Activated CD4-positive, alpha-beta T cell treated with anti-CD3 and anti-CD28 coated beads, Interleukin-2, amount 50 U/mL, for 24 hours (primary cell): ENCODE results near the gene ERCC3.
"Not testable (repeated sequence)": the region's sequence is repeated elsewhere in the genome, so short reads cannot be mapped to it uniquely, and the experiment has no call there.

Source experiments
- DNase-seq, 2 donors: peaks; one replicate each; pipeline ENCODE4 v3.0.0-alpha.2; 2020; ENCODE audit warnings: low read depth in 1 of 2, low spot score in 1 of 2

ERCC3 gene

DNA sequence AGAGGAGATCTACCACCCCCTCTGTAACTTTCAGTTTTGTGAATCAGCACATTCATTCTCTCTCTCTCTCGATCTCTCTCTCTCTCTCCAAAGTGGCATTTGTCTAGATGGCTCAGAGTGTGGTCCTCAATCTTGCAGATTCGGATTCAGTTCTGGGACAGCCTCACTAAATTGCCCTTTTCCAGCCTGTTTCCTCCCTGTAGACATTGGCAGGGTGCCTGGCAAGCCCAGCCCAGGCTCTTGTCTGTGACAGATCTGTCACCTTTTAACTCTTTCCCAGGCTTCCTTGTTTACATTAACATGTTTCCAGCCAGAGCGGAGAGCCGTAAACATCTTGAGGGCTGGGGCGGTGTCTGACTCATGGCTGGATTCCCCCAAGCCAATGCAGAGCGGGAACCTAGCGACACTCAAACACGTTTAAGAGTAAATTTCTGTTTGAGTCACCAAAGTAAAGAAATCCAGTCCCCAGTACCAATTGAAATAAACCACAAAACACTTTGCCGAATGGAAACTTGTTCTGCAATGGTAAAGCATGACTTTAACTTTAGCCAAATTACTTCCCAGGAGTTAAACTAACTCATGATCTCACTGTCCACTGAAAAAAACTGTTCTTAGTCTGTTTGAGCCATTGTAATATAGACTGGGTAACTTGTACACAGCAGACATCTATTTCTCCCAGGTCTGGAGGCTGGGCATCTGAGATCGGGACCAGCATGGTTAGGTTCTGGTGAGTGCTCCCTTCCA, 67.3 kb downstream of the ERCC3 start:
- DNase-seq, result peak in 1 of 2 donors; percentile 33

DNA sequence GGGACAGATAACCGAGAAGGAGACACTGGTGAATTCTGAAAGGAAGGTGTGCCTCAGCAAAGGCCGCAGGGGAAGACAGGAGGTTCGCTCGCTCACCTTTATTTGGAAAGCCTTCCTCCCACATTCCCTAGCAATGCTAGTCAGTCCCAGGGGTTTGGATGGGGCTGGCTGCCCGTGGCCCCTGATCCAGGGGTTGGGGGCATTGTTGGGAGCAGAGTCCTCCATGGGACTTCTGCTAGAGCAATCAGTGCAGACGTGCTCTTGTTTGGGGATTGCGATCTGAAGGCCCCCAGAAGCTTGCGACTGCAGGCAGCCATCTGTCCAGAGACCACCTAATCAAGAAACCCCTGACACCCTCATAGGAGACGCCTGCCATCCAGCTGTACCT, 67.8 kb downstream of the ERCC3 start:
- DNase-seq, result no peak

DNA sequence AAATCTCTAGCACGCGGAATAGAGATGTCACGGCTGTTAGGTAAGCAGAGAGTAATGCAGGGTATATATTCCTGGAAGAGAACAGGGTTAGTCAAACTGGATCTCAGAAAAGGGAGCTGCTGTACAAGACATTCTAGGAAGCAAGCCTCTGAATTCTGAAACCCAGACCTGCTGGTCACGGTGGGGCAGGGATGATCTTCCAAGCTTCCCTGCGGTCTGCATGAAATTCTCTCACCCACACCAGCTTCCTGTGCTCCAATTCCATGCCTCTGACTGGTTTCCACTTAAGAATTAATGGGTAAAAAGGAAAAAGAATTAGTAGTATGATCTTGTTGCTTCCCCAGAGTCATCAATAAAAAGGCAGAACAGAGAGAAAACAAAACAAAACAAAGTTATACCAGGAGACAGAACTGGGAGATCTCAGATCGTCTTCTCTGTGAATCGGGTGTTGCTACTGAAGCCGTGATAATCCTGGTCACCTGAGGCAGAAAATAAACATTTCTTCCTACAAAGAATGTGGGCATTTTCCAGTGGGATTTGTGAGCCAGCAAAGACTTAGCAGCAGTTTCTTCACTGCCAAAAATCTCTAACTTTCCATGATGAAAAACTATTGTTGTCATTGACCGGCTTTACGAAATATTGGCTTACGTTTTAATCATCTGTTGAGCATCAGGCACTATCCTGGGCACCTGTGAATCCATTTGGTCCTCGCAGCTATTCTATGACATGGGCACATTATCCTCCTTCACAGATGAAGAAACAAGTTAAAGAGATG, 68.6 kb downstream of the ERCC3 start:
- no peak for DNase-seq

DNA sequence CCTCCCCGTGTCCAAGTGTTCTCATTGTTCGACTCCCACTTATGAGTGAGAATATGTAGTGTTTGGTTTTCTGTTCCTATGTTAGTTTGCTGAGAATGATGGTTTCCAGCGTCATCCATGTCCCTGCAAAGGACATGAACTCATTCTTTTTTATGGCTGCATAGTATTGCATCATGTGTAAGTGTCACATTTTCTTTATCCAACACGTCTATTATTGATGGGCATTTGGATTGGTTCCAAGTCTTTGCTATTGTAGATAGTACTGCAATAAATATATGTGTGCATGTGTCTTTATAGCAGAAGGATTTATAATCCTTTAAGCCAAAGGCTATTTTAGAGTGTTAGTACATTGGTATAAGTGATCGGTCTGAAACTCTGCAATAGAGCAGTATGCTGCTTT, 69.8 kb downstream of the ERCC3 start:
- DNase-seq, result not testable (repeated sequence)

DNA sequence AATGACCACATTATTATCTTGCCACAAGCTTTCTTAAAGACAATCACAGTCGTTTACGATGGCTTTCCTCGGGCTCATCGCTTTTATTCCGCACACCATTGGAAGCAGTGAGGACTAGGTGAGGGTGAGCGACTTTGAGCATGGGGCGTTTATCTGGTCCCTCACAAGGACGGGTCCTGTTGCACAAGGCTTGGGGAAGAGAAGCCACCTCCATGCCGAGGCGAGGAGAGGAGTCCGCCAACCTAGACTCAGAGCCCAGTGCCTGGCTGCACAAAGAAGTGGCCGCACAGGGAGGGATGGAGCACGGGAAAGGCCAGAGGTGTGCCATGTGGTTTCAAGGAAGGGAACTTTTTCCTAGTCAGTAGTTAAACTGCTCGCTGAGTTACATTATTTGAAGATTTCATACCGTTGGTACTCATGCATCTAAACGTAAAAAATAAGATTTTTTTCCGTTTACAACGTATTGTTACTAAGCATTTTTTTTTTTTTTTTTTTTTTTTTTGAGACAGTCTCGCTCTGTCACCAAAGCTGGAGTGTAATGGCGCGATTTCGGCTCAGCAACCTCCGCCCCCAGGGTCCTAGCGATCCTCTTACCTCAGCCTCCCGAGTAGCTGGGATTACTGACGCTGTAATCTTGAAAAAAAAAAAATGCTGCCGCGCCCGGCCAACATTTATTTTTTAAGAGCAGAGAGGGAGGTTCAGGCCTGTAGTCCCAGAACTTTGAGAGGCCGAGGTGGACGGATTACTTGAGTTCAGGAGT, 73.0 kb downstream of the ERCC3 start:
- DNase-seq, result no peak

DNA sequence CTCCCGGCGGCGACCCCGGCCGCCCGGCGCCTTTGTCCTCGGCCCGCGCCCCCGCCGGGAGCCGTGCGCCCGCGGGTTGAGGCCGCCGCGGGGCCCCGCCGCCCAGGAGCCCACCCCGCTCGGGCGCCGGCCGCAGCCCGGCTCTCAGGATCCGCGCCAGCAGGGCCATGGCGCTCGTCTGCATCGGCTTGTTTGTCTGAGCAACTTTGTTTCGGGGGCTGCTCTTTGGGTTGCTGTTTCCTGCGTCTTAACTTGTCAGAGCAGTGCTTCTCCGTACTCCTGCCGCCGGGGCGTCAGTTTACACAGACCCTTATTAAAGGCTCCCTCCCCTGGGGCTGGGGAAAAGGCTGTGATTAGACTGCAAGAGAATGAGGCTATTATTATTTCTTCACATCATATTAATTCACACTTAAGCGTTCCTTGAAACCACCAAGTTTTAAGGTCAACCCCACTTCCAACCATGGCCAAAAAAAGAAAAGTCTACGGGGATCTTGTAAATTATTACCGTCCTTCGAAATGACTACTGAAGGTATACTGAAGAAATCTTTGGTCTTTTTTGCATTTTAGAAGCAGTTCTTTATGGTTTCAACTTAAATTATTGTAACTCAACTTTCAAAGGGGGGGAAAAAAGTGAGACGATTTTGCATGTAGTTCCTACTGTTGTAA, 73.7 kb downstream of the ERCC3 start, which contains the start of gene CYP27C1:
Gene CYP27C1, minus strand, starts transcription at position 198 of the 666 bp plus-strand sequence. Its CDS starts 29 bp downstream, at position 169.
- no peak for DNase-seq

DNA sequence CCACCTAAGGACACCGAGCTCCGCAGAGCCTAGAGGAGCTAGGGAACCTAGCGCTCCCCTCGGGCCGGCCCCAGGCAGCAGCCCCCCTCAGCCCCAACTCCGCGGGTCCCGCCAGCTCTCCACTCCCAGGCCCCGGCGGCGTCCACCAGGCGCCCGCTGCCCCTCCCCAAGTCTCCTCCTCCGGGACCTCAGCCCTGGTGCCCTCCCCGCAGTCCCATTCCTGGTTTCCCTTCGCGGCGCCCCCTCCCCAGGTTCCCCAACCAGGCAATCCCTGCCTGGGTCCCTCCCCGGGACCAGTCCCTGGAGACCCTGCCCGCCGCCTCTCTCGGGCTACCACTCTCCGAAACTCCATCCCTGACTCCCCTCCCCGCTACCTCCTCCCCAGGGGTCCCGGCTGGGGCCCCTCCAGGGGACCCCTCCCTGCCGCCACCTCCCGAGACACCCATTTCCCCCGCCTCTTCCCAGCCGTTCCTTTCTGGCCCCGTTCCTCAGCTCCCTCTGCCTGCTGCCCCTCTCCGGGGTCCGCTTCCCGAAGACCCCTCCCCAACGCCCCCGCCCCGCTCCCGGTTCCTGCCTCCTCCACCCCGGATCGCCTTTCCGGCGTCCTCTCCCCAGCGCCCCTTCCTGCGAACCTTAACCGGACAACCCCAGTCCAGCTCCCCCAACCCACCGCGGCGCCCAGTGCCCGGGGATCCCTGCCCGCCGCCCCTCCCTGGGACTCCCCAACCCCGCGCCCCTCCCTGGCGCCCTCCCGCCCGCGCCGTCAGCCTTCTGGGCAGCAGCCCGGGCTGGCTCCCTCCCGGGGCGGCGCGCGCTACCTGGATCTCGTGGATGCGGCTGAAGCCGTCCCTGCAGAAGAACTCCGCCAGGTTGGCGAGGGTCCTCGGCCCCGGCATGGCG, 74.5 kb downstream of the ERCC3 start:
- no peak for DNase-seq

DNA sequence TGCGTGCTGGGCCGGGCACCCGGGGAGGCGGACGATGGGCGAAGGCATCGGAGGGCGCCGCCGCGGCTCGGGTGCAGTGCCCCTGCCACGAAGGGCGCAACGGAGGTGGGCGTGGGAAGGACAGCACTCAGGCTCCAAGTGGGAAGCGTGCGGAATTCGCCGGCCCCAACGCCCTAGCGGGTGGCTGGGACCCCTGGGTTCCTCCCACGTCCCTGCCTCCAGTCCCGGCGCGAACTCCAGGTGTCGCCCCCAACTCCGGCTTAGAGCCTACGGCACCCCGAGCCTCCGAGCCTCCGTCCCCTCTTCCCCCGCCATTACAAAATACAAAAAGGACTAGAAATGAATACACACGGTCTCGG, 75.2 kb downstream of the ERCC3 start:
- no peak for DNase-seq

DNA sequence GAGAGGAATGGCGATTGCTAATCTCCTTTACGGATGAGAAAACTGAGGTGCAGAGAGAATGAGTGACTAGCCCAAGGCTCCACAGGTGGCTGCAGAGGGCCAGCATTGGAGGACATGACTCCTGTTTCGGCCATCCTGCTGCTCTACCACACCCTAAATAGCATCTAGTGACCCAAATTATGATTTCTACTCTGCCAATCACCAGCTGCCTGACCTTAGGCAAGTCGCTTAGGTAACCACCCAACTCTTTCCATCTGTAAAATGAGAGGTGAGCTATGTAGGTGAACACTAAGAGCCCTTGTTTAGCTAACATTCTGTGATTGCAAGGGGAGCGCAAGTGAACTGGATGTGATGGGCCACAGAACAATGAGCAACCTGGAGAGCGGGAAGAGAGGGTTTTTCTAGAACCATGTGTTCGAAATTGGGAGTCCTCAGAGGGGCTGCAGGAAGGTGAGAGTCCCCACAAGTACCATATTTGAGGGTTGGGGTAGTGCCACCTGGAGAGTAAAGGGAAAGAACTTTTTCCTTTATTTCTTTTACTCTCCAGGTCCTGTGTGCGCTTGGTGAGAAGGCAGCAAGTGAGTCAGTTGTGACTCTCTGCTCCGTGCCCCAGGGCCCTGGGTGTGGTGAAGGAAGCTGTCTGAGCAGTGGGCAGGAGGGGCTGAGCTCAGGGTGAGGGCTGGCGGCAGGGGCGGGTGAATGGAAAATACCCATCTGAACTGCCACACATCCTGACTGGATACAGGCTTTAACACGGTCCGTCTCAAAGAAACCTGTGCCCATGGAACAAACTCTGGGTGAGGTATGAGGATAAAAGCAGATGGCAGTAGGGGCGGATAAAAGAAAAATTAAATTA, 76.2 kb downstream of the ERCC3 start:
- no peak for DNase-seq

DNA sequence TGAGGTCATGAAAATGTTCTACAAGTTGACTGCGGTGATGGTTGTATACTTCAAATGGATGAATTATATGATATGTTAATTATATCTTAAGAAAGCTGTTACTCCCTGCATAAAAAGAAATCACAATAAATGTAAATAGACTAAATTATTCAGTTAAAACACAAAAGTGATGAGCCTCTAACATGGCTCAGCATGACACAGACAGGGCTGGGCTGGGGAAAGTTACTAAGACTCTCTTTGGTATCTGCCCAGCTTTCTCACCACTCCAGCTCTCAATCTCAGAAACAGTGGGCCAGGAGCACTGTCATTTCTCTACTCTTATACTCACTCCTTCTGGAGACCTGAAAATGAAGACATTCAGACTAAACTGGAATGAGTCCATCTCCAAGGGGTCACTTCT, 77.4 kb downstream of the ERCC3 start:
- no peak for DNase-seq

DNA sequence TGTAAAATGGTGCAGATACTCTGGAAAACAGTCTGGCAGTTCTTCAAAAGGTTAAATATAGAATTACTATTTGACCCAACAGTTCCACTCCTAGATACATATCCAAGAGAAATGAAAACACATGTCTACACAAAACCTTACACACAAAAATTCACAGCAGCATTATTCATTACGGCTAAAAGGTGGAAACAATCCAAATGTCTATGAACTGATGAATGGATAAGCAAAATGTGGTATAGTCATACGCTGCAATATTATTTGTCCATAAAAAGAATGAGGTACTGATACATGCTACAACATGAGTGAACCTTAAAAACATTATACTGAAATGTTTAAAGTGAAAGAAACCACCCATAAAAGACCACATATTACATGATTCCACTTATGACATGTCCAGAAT, 77.8 kb downstream of the ERCC3 start:
- no peak for DNase-seq

DNA sequence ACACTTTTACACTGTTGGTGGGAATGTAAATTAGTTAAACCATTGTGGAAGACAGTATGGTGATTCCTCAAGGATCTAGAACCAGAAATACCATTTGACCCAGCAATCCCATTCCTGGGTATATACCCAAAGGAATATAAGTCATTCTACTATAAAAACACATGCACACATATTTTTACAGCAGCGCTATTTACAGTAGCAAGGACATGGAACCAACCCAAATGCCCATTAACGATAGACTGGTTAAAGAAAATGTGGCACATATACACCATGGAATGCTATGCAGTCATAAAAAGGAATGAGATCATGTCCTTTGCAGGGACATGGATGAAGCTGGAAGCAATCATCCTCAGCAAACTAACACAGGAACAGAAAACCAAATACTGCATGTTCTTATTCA, 79.7 kb downstream of the ERCC3 start:
- not testable (repeated sequence) for DNase-seq

DNA sequence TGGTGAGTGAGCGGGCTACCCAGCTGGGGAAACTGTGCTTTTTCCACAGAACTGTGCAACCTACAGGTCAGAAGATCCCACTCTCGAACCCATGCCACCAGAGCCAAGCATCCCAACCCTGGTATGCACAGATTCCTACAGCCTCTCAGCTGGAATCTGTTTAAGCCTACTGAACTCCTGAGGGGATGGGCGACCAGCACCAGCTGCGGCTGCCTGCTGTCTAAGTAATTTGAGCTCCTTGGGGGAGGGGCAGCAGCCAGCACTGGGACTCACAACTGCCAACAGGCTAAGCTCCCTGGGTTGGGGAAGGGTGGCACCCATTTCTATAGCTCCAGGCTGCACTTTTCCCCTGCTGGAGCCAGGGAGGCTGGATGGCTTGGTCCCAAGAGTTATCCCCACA, 85.6 kb downstream of the ERCC3 start:
- DNase-seq, result no peak
